ENCODE data around the gene ODF2. TPM values are rescaled to one million over a fixed set of nuclear protein-coding genes. Genes with fewer than 3 reads are reported as not detected.
"Not testable (repeated sequence)": the region's sequence is repeated elsewhere in the genome, so short reads cannot be mapped to it uniquely, and the experiment has no call there.

The ODF2 gene
- polyA plus RNA-seq (2012; ENCODE audit: insufficient read depth, insufficient read length), result 86.2 TPM

DNA sequence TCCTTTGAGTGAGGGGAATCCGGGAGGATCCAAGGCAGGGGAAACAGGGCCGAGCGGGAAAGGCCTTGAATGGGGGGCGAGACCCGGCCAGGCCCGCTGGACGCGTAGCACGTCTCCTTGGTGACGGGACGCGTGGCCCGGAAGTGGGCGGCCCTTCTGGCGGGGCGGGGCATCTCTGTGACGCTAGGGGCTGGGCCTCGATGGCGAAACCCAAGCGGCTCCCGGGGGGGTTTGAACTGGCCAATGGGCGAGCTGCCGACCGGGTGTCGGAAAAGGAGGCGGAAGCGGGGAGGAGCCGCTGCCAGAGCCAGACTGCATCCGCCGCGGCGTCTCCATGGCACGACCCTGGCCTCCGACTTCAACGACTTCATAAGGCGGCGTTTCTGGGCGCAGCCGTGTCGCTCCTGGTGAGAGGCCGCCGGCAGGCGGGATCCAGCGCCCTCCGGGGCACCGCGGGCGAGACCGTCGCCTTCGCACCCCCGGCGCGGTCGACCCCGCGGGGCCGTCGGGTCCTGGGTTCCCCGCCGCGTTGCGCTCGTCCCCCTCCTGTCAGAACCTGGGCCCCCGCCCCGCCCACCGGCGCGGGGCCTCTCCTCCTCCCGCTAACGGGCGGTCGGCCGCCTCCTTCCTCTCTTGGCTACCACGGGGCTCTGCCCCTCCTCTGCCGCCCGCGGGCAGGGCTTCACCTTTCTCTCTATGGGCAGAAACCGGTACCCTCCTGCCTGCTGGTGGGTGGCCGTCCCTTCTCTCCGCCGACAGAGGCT is at the start of gene ODF2:
TSS of gene ODF2 (plus strand) at position 158 of the 764 bp plus-strand sequence. CDS start at position 244, 86 bp downstream.
- peak; percentile 95 for DNase-seq (ENCODE audit: low read depth, low spot score)
- H3K4me3 ChIP-seq (ENCODE audit: low read length), result peak within 1 kb of the TSS; percentile 84

DNA sequence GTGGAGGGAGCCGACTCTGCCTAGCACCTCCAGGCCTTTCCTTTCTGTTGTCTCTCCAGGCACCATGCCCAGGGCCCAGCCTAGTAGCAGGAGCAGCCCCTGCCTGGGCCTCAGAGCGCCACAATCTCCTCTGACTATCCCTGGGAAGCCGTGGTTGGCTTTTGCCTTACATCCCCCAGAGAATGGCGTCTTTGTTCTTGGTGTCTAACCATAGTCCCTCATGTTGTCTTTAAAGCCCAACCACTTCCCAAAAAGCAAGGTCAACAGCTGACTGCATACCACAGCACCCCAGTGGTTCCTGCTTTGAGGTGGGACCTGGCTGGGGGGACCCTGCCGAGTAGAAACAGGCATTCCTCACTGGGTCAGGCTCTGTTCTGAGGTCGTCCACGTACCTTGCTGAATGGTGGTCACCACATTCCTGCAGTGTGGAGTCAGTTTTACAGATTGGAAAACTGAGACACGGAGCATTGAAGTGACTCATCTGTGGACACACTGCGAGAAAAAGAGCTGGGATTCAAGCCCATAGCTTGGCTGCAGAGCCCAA is 48.9 kb upstream of the ODF2 start:
- DNase-seq (ENCODE audit: low read depth, low spot score), result no peak
- H3K4me3 ChIP-seq (ENCODE audit: low read length), result no peak overlapping the region

DNA sequence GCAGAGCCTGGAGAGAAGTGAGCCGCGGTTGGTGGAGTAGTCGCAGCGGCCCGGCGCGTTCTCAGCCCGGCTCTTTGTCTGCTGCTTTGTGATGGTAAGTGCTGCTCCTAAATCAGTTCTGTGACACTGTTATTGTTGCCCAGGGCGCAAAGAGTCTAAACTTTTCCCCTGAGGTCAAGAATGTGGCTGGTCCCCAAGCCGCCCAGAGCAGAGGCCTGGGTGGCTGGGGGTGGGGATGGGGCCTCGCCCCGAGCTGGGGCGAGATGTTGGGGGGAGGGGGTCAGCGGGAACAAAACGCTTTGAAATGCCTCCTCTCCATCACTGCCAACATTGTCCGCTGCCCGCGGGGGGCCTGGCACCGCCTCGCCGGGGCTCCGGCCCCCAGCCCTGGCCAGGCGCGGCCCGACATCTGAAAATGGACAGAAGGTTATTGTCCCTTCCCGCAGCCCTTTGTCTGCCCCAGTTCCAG is 46.8 kb upstream of the ODF2 start:
- DNase-seq (ENCODE audit: low read depth, low spot score), result no peak

DNA sequence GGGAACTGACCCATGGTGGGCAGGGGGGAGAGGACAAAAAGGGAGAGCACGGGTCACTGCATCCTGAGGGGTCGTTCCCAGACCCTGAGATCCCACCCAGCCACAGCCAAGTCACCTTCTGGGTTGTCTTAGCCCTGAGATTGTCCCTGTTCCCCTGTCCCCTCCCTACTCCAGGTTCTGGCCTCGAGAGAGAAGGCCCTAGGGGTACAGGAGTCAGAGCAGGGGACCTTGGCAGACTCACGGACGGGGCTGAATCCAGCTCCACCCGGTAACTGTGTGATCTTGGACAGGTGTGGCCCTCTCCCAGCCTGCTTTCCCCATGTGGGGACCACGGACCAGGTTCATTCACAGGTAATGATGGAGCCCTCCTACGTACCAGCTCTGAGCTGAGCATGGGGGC is 46.4 kb upstream of the ODF2 start:
- DNase-seq (ENCODE audit: low read depth, low spot score), result no peak
- H3K4me3 ChIP-seq (ENCODE audit: low read length), result no peak overlapping the region

More for the DNA sequence above, 46.8 kb upstream of the ODF2 start:
- no peak overlapping the region for H3K4me3 ChIP-seq (ENCODE audit: low read length)

DNA sequence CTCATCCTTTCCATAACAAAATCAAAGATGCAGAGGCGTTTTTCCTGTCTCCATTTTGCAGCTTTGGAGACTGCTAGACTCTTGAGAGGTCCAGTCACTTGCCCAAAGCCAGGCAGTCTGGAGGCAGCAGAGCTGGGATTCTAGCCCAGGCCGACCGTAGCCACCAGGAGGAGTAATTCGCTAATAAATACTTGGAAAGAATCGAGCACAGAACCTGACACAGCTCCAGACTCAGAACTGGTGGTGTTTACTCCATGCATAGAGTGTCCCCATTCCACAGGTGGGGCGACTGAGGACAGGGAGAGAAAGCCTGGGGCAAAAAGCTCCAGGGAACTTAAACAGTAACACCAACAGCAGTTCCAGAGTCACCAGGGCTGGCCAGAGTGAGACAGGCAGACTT is 45.8 kb upstream of the ODF2 start:
- no peak for DNase-seq (ENCODE audit: low read depth, low spot score)
- H3K4me3 ChIP-seq (ENCODE audit: low read length), result no peak overlapping the region

DNA sequence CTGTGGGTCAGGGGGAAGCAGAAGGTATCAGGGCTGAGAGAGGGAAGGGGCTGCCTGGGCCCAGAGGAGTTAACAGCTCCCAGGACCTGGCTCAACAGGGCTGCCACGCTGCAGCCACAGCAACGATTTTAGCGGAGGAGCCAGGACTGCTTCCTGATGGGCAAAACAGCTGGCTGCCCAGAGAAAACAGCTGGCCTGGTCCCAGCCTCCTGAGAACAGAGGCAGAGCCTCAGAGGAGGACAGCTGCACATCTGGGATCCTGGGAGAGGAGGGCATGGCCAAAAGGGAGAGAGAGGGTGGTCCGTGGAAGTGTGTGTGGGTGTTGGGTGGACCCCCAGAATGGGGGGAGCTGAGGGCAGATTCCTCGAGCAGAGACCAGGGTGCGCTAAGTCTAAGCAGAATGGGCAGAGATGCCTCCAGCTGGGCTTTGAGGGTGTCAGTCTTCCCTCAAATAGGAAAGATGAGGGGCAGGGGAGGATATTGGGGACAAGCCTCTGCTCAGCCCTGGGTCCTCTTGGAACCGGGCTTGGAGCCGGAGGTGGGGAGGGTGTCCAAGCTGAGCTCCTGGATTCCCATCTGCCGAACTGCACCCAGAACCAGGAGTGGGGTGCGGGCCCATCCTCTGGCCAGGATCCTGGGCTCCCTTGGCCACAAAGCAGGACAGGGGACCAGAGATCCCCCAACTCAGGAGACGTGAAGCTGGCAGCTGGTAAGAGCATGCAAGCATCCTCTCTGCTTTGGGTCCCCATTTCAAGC is 44.3 kb upstream of the ODF2 start:
- H3K4me3 ChIP-seq (ENCODE audit: low read length), result no peak overlapping the region
- no peak for DNase-seq (ENCODE audit: low read depth, low spot score)

DNA sequence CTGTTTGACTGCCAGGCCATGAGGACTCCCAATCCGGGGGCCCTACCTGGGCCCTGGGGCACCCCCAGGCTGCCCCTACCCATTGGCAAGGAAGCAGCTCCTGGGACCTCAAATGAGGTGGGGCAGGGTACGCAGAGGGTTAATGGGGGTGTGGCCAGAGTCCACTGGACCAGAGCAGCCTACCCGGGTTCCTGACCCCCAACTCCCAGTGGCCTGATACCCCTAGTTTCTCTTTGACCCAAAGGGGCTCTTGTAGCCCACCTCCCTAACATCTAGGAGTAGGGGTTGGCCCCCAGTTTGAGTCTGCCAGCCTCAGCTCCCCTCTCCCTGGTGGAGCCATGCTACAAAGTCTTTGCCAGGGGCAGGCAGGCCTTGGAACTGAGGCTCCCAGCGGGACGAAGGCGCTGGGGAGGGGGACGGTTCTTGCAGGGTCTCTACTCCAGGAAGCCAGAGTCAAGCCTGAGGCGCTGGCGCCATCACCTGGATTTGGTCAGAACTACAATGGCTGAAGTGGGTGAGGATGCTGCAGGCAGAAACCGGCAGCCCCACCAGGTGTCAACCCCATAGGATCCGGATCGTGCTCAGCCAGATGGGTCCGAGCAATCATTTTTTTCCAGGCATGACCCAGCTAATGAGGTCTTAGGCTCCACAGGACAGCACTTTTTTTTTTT is 43.6 kb upstream of the ODF2 start:
- peak; percentile 46 for DNase-seq (ENCODE audit: low read depth, low spot score)
- no peak overlapping the region for H3K4me3 ChIP-seq (ENCODE audit: low read length)

DNA sequence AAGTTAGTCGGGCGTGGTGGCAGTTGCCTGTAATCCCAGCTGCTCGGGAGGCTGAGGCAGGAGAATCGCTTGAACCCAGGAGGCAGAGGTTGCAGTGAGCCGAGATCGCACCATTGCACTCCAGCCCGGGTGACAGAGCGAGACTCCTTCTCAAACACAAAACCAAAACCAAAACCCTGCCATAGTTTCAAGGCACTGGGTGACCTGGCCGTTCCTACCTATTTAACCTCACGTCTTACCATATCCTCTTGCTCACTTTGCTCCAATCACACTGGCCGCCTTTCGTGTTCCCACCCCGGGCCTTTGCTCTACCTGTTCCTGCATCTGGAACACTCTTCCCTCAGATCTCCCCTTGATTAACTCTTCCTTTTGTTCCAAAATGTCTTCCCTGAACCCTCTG is 42.1 kb upstream of the ODF2 start:
- DNase-seq (ENCODE audit: low read depth, low spot score); H3K4me3 ChIP-seq (ENCODE audit: low read length): not testable (repeated sequence)

DNA sequence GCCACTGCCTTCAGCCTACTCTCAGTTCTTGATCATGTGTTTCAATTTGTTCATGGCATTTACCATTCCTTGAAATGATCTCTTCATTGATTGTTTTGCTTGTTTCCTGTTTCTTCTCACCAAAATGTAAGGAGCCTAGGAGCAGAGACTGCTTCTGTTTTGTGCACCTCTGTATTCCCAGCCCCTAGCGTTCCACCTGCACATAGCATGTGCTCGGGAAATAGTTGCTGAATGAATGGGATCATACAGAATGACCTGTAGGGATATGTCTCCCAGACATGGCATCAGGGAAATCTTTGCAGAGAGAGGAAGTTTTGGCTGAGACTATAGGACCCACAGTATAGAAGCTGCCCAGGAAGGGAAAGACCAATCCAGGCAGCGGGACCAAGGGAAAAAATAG is 41.3 kb upstream of the ODF2 start:
- H3K4me3 ChIP-seq (ENCODE audit: low read length), result no peak overlapping the region
- no peak for DNase-seq (ENCODE audit: low read depth, low spot score)

DNA sequence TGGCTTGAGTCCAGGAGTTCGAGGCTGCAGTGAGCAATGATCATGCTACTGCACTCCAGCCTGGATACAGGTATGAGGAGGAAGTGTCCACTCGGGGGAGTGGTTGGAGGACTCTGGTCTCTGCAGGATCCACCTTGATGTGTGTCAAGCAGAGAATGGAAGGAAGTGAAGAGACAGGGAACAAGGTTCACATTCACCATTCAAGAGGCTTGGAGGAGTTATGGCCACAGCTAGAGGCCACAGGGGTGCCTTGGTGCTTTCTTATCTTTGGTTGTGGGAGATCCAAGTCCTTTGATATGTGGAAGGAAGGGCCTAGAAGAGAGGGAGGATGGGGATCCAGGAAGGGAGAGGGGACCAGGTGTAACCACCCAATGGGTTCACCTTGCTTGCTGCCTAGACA is 40.5 kb upstream of the ODF2 start:
- DNase-seq (ENCODE audit: low read depth, low spot score), result no peak
- no peak overlapping the region for H3K4me3 ChIP-seq (ENCODE audit: low read length)

DNA sequence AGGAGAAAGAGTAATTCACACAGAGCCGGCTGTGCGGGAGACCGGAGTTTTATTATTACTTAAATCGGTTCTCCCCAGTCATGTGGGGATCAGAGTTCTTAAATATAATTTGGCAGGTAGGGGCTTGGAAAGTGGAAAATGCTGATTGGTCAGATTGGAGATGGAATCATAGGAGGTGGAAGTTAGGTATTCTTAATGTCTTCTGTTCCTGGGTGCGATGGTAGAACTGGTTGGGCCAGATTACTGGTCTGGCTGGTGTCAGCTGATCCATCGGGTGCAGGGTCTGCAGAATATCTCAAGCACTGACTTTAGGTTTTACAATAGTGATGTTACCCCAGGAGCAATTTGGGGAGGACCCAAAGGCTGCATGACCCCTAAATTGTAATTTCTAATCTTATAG is 39.8 kb upstream of the ODF2 start:
- no peak for DNase-seq (ENCODE audit: low read depth, low spot score)
- H3K4me3 ChIP-seq (ENCODE audit: low read length), result no peak overlapping the region

DNA sequence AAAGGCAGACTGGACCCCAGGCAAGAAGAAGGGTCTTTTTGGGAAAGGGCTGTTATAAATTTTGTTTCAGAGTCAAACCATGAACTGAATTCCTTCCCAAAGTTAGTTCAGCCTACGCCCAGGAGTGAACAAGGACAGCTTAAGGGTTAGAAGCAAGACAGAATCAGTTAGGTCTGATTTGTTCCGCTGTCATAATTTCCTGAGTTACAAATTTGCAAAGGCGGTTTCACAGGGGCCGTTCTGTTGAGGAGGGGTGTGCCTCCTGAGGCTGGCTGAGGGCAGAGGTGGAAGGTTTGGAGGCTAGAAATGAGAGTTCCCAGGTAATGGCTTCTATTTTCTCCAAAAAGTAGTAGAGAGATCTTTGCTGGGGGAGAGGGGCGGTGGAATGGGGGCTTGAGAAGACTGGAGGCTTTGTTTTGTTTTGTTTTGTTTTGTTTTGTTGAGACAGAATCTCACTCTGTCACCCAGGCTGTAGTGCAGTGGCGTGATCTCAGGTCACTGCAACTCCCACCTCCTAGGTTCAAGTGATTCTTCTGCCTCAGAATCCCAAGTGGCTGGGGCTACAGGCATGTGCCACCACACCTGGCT is 39.3 kb upstream of the ODF2 start:
- DNase-seq (ENCODE audit: low read depth, low spot score), result no peak

DNA sequence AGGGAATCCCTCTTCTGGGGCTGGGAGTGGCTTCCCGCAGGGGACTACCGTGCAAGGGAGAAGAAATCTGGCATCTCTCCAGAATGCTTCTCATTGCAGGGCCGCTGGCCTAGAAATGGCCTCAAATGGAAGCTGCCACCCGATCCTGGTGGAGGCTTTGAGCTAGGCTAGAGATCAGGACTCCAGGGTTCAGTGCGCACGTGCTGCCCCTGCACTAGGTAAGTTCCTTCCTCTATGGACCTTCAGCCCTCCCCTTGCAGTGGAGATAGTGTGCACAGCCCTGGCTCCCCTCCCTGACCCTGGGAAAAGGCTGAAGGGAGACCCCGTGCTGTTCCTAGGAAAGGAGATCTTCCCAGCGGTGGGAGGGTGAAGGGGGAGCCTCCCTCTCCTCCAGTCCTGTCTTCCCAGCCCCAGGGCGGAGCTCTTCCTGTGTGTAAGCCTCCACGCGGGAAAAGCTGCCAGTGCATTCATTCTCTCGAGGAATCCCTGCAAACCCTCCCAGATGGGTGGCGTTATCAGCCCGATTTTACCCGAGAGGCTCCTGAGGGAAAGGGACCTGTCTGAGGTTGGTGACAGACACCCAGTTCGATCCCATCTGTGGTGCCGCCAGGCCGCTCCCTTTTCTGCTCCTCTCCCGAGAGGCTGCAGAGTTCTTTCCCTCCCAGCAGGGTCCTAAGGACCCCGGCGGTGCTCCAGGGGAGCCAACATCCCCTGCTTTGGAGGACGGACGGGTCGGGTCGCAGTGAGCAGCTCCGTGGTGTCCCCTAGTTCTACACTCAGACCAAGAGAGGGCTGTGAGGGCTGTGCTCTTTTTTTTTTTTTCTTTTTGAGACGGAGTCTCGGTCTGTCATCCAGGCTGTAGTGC is 36.5 kb upstream of the ODF2 start:
- no peak for DNase-seq (ENCODE audit: low read depth, low spot score)
- H3K4me3 ChIP-seq (ENCODE audit: low read length), result peak overlapping the region; percentile 62; the same call in 1 of the 2 replicates

More for the DNA sequence above, 39.3 kb upstream of the ODF2 start:
- H3K4me3 ChIP-seq (ENCODE audit: low read length), result no peak overlapping the region

DNA sequence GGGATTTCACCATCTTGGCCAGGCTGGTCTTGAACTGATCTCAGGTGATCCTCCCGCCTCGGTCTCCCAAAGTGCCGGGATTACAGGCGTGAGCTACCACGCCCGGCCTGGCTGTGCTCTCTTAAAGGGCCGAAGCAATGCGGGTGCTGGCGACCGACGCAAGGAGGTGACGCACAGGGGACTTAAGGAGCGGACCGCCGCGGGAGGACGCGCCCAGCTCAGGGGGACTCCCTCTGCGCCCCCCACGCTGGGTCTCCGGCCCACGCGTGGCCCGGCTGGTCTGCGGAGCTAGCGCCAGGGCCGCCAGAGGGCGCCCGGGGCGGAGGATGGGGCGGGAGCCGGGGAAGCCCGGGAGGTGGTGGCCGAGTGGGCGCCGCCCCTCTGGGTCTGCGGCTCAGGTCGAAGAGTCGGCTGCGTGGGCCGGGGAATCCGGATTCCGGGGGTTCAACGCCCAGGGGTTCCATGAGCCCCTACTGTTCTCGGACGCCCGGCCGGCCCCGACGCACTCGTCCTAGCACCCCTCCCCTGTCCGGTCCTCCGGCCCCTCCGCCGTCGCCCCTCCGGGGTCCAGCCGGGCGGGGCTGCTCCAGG is 35.7 kb upstream of the ODF2 start:
- no peak for DNase-seq (ENCODE audit: low read depth, low spot score)
- H3K4me3 ChIP-seq (ENCODE audit: low read length), result peak overlapping the region; percentile 62

DNA sequence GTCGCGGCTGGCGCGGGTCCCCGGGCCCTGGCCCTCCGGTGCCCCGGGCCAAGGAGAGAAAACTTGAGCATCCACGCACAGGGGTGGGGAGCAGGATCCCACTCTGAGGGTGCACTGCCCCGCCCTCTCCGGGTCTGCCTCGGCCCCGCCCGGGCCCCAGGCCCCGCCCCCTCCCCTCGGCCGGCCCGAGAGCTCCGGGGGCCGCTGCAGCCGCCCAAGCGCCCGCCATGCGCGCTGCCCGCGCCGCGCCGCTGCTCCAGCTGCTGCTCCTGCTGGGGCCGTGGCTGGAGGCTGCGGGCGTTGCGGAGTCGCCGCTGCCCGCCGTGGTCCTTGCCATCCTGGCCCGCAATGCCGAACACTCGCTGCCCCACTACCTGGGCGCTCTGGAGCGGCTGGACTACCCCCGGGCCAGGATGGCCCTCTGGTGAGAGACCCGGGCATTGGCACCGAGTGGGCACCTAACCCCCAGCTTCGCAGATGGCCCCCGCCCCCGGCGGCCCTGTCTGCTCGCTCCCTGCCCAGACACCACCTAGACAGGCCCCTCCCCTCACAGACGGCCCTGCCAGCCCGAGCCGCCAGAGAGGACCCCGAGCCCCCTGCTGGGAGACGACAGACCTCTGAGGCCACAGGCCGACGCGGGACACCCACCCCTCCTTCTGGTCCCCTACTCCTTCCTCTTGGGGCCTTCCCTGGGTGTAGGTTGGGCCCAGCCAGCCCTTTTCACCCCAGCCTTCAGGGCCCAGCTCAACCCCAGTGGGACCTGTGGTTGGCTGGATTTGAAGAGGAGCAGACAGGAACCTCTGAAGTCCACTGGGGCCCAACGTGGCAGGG is 34.9 kb upstream of the ODF2 start, which contains the start of gene CERCAM:
TSS of gene CERCAM (plus strand) at position 207 of the 831 bp plus-strand sequence. CDS start at position 228, 21 bp downstream.
- H3K4me3 ChIP-seq (ENCODE audit: low read length), result peak within 1 kb of the TSS; percentile 62
- no peak for DNase-seq (ENCODE audit: low read depth, low spot score)

DNA sequence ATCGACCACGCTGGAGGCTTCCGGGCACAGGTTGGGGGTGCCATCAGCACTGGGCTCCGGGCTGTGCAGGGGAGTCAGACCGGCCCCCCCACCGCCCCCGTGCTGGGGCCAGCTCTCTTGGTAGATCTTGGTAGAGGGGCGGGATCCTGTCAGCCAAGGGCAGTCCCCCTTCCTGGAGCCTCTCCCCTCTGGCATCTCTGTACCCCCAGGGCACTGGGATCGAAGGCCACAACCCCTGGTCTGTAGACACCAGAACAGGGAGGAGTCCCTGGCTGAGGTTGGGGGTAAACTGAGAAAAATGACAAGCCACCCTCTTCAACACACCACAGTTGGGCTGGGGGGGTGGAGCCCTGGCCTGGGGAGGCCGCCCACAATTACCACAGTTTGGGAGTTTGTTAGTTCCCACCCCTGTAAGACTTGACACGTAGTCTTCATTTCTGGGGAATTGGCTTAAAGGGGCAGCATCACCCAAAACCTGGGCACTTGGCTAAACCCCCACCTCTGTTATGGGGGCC is 34.3 kb upstream of the ODF2 start:
- H3K4me3 ChIP-seq (ENCODE audit: low read length), result peak overlapping the region; percentile 62
- peak; percentile 57 for DNase-seq (ENCODE audit: low read depth, low spot score)
